ENCODE data around the gene MCTP1.

GRCh38 chr5:95159603-95160002, 125.3 kb downstream of the MCTP1 start:
- no peak for TF ChIP-seq REST (IDR thresholded peaks at IDR 0.05; ENCODE audit: borderline replicate concordance)
- TF ChIP-seq POLR2AphosphoS5 (IDR thresholded peaks at IDR 0.05): no peak
- TF ChIP-seq CTCF (IDR thresholded peaks at IDR 0.05; ENCODE audit: poor library complexity, severe bottlenecking): no peak
- TF ChIP-seq SMC3 (conservative IDR thresholded peaks at IDR 0.05; ENCODE audit: poor library complexity): no peak
- no peak for TF ChIP-seq EZH2 (IDR thresholded peaks at IDR 0.05; ENCODE audit: borderline replicate concordance, insufficient read depth, low read length, poor library complexity, severe bottlenecking)
- TF ChIP-seq TAF1 (IDR thresholded peaks at IDR 0.05; ENCODE audit: low read depth): no peak
- TF ChIP-seq MXI1 (conservative IDR thresholded peaks at IDR 0.05; ENCODE audit: poor library complexity, severe bottlenecking): no peak
- no peak for TF ChIP-seq EP300 (conservative IDR thresholded peaks at IDR 0.05; ENCODE audit: poor library complexity, severe bottlenecking)
- no peak for TF ChIP-seq RAD21 (conservative IDR thresholded peaks at IDR 0.05)

Data from neural cell (in vitro differentiated cells).